RCC 7860 (cell line): ENCODE results near the gene CDC6.
A peak's percentile ranks its signal among the peaks of the same experiment; 100 is the strongest.

Experiments used
- DNase-seq: peaks from one replicate; pipeline ENCODE4 v3.0.0-alpha.2; 2015; ENCODE audit warnings: low spot score
- FAIRE-seq: peaks from 2 replicates; lab custom pipeline; 2012; peaks lifted over from hg19 to GRCh38; lab: Jason Lieb, UNC

The CDC6 gene, protein sequence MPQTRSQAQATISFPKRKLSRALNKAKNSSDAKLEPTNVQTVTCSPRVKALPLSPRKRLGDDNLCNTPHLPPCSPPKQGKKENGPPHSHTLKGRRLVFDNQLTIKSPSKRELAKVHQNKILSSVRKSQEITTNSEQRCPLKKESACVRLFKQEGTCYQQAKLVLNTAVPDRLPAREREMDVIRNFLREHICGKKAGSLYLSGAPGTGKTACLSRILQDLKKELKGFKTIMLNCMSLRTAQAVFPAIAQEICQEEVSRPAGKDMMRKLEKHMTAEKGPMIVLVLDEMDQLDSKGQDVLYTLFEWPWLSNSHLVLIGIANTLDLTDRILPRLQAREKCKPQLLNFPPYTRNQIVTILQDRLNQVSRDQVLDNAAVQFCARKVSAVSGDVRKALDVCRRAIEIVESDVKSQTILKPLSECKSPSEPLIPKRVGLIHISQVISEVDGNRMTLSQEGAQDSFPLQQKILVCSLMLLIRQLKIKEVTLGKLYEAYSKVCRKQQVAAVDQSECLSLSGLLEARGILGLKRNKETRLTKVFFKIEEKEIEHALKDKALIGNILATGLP

DNA sequence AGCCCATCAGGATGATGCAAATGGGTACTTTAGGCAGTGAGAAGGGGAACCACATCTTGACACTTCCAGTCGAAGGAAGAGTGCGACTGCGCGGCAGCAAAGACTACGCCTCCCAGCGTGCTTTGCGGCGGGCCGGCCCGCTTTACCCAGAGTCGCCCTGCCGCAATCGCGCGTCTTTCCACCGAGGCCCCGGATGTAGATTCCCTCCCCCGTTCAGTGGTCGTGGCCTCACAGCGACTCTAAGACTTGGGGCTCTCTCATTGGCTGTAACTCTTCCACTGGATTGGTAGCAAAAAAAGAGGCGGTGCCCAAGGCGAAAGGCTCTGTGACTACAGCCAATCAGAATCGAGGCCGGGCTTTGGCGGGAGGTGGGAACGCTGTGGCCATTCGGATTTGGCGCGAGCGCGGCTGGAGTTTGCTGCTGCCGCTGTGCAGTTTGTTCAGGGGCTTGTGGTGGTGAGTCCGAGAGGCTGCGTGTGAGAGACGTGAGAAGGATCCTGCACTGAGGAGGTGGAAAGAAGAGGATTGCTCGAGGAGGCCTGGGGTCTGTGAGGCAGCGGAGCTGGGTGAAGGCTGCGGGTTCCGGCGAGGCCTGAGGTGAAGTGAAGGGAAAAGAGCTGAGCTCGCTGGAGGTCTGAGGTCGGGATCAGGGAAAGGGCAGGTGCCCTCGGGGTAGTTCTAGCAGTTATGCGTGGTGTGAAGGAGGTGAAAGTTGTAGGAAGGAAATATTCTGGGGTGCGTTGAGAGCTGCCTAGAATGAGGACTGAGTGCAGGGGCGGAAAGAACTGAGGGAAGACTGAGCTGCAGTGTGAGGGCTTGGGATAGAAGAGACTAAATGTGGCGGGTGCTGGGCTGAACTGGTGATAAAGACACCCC lies at the start of gene CDC6:
Gene CDC6 (plus strand): TSS at position 386 of the 876 bp plus-strand sequence. CDS start 1,542 bp downstream, outside the sequence.
- peak; percentile 92 for FAIRE-seq
- DNase-seq: peak; percentile 99

DNA sequence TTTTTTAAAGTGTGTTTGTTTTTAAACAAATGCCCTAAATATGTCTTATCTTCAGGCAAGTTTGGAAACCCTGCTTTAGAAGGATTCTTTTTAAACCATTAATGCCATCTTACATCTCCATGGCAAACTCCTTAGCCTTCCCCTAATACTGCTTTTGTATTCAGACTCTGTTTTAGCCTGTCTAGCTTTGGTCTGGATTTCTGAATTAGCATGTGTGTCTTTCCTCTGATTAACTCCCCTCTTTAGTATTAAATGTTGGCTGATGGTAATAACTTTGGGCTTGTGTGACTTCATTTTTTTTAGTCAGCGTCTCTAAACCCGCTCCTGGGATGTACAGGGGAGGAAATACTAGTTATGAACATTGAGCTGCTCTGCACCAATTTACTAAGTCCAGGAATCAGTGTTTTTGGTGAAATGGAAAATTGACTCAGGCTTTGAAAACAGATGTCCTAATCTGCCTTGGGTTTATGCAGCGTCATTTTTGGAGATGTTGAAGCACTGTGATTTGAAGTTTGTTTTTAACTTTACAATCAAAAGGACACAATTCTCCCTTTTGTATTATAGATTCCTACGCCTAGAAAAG lies 46.3 kb upstream of the CDC6 start:
- FAIRE-seq (no peak), DNase-seq (no peak)

DNA sequence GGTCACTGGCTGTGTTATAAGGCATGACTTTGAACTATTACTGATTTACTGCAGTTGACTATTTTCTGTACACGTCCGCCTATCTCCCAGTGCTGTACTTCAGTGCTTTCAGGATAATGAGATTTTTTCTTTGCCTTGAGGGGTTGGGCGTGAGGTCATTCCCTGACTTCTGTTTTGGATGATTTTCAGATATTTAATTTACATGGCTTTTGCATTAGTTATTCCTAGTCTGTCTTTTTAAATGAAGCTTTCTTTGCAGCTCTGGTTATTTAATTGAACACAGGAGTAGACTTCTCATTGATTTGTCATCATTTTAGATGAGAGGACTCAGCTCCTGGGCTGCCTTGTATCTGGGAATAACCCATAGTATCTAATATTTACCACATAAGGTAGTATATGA lies 44.9 kb upstream of the CDC6 start:
- FAIRE-seq: no peak
- no peak for DNase-seq

DNA sequence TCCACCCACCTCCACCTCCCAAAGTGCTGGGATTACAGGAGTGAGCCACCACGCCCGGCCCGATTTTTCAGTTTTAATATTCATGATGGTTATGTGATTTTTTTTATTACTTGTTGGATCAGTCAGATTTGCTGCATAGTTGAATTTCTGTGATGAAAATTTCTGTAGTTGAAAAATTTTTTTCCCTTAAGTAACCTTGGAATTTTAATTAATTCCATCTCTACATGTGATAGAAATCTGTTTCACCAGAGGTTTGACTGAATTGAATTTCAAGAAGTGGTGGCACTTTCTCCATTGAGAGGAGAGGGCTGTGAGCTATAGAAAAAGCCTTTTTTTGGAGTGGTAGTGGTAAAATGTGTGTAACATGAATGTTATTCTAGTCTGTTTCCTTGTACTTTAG lies 43.9 kb upstream of the CDC6 start:
- DNase-seq (no peak), FAIRE-seq (no peak)

DNA sequence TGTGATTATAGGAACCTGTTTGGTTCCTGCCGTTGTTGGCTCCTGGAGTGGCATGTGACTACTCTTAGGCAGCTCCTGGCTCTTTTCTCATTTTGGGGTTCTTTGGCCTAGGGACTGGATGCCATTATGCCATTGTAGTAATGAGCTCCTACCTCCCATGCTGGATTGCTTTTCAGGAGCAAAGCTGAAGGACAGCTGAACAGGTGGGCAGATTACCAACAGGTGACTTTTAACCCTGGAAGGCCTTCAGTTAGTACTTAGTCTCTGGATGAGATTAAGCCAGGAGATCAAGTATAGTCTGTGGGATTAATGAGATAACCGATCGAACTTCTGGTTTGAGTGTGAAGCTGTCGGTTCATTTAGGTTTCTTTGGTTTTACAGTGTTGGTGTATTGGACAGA lies 43.4 kb upstream of the CDC6 start:
- DNase-seq (no peak), FAIRE-seq (no peak)

DNA sequence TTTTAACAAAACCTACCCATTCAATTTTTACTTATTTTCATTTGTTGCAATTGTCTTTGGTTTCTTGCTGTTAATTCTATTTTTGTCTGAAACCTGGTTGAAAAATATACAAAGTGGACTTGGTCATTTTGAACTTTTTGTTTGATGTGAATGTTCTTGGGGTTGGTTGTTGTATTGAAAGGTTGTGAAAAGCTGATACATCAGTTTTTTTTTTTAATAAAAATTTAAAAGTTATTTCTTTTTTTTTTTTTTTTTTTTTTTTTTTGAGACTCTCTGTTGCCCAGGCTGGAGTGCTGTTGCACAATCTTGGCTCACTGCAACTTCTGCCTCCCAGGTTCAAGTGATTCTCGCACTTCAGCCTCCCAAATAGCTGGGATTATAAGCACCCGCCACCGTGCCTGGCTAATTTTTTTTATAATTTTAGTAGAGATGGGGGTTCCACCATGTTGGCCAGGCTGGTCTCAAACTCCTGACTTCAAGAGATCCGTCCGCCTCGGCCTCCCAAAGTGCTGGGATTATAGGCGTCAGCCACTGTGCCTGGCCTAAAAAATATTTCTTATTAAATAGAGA lies 39.7 kb upstream of the CDC6 start:
- DNase-seq (no peak), FAIRE-seq (no peak)

DNA sequence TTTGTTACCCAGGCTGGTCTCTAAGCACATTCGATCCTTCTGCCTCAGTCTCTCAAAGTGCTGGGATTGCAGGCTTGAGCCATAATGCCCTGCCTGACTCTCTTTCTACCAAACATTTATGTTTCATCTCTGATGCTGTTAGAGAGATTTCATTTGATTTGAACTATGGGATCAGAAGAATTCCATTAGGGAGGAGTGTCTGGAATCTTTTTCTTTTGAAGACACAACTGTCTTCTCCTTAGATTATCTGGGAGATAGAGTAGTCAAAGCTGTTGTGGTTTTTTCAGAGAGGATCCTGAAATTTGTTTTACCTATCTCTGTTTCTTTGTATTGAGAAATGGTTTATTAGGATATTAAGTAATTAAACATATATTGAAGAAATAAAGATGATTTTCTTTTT lies 39.2 kb upstream of the CDC6 start:
- no peak for DNase-seq
- no peak for FAIRE-seq

DNA sequence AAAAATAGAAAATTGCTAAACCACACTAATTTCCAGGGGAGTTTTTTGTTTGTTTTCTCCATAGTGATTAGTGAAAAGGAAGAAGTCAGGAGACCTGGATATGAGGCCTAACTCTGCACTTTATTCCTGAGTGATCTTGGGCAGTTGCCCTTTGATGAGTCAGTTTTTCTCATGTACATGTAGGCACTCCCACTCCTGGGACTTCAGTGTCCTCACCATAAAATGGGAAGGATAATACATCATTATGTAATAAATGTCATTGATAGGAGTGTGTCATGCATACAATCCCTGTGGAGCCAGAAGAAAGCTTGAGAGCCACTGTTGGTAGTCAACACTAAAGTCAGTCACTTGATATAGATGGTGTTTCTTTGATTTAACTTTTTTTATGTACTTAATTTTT lies 36.1 kb upstream of the CDC6 start:
- peak; percentile 92 for FAIRE-seq
- peak; percentile 91 for DNase-seq

DNA sequence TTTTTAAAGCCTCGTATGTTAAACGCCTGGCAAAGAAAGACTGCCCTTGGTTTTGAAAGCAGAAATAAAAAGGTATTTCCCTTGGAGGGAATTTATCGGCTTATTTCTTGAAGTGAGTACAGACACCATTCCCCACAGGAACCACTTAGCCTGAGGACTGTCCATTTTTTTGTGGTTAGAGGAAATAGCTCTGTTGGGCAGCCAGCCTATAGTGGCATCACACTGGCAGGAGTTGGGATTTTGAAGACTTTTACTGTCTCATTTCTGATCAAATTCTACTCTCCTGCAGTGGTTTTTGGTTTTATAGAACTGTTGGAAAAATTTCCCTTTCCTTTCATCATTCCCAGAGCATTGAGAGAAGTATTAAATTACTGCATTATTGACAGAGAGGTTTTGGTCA lies 34.1 kb upstream of the CDC6 start:
- no peak for DNase-seq
- no peak for FAIRE-seq

DNA sequence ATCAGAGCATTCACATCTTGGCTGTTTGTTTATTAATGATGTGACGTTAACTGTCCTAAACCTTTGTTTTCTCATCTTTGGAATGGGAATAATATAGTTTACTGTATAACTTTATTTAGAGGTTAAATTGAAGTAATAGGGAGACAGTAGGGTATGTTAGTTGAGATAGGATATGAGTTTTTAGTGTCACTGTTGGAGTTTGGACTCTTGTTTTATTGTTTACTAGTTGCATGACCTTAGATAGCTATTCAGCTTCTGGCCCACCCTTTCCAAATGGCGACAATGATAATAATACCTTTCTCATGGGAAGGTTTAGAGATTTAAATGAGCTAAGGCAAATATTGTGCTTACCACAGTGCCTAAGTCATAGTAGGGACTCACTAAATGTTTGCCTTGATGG lies 28.2 kb upstream of the CDC6 start:
- no peak for FAIRE-seq
- DNase-seq: no peak

DNA sequence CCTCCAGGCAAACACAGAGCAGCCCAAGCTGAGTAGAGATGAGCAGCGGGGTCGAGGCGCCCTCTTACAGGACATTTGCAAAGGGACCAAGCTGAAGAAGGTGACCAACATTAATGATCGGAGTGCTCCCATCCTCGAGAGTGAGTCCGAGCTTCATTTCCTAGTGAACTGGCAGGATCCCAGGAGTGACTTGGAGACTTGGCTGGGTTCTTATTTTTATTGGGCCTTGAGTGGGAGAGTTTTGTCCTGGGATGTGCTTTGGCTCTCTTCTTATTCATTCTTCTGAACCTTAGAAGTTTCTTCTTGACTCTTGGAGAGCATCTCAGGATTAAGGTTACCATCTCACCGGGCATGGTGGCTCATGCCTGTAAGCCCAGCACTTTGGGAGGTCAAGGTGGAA lies 27.2 kb upstream of the CDC6 start:
- DNase-seq: no peak
- FAIRE-seq: no peak

DNA sequence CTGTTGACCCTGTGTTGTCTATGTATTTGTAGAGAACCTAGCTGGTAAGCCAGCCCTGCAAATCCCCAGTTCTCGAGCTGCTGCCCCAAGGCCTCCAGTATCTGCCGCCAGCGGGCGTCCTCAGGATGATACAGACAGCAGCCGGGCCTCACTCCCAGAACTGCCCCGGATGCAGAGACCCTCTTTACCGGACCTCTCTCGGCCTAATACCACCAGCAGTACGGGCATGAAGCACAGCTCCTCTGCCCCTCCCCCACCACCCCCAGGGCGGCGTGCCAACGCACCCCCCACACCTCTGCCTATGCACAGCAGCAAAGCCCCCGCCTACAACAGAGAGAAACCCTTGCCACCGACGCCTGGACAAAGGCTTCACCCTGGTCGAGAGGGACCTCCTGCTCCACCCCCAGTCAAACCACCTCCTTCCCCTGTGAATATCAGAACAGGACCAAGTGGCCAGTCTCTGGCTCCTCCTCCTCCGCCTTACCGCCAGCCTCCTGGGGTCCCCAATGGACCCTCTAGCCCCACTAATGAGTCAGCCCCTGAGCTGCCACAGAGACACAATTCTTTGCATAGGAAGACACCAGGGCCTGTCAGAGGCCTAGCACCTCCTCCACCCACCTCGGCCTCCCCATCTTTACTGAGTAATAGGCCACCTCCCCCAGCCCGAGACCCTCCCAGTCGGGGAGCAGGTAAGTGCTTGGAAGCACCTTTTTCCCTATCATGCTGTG lies 23.1 kb upstream of the CDC6 start:
- no peak for DNase-seq
- FAIRE-seq: no peak

DNA sequence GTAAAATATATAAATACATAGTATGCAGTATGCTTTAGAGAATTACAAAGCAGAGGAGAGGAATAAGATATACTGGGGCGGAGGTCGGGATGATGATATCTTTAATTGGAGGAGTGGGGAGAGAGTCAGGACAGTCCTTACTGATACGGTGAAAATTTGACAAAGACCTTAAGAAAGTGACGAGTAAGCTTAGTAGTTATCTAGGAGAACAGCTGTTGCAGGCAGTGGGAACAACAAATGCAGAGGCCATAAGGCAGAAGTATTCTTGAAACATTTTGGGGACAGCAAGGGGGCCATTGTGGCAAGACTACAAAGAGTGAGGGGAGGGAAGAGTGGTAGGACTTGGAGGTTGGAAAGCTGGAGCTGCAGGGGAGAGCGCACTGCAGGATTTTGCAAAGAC lies 22.3 kb upstream of the CDC6 start:
- FAIRE-seq (no peak), DNase-seq (no peak)

DNA sequence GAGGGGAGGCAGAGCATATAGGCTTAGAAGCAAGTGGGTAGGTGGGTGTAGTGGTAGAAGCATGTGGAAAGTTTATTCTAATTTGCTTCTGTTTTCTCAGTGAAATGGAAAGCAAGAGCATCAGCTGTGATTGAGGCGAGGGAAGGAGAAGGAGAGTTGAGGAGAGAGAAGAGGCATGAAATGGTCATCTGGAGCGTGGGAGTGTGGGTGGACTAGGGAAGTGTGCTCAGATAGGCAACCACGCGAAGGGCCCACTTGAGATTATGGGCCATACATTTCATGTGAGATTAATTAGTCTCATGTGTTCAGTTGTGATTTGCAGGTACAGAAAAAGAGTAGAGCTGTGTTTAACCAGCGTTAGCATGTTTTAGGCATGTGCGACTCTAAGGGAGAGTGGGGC lies 20.8 kb upstream of the CDC6 start:
- no peak for DNase-seq
- no peak for FAIRE-seq

DNA sequence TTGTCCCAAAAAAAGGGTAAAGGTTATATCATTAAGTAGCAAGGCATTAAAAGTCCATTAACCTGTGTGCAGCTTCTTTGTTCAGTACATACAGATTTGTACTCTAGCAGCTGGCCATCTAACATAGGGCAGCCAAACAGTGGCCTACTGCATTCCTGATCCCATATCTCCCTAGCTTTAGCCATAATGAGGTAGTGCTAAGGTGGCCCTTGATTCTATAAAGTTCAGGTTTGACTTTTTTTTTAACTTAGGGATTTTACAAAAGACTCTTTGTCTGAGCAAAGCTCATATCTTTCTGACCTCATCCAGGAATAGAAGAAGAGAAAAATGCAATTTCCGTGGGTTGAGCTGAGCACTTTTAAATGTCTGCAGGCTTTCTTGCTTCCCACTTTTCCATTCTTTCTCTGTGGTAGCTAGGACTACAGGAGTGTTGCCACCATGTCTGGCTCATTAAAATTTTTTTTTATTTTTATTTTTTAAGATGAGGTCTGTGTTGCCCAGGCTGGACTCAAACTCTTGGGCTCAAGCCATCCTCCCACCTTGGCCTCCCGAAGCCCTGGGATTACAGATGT lies 19.5 kb upstream of the CDC6 start:
- no peak for FAIRE-seq
- DNase-seq: no peak

DNA sequence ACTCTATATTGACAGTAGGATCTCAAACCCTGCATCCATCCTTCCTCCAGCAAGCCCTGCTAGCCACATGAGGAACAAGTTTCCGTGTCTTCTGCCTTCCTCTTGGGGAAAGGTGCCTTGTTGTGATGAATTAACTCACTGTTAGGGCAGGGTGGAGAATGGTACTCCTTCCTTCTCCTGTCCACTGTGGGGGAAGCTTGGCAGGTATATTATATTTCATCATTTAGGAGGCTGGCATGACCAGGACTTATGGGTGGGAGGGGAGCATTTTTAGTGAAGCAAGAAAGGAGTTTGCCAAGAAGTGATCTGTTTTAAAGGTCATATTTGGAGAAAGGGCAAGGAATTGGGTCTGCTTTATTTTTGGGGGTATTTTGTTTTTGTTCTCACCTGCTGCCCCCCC lies 9.3 kb upstream of the CDC6 start:
- DNase-seq (no peak), FAIRE-seq (no peak)

DNA sequence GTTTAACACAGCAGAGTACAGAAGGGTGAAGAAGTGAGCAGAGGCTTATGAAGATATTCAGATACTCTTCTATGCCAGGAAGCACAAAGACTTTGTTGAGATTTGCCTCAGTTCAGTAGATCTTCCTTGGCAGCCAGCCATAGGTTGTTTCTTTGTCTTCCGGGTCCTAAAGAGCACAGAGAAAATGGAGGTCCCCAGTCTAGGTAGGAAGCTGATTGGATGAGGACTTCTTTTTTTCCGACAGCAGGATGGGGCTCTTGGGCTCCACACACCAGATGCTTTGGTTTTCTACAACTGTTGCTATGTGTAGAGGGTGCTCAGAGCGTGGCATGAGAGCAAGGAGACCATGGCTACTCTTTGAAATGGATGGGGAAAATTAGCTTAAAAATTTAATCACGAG lies 8.3 kb upstream of the CDC6 start:
- FAIRE-seq: no peak

DNA sequence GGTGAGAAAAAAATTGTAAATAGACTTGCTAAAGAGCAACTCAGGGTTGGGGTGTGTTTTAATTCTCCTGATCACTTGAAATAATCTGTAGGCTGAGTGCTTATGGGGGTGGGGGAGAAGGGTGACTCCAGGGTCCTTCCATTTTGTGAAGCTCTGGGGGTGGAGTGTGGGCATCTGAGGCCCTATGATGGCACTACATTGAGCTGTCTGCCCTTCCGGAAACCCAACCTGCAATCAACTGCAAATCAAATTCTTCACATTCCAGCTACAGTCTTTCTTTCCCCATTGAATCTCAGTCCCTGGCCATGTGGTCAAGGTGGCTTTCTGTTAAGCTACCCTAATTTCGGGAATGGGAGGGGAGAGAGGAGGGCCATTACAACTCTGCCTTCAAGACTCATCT lies 6.0 kb upstream of the CDC6 start:
- peak; percentile 46 for DNase-seq
- no peak for FAIRE-seq

More for the DNA sequence above, 8.3 kb upstream of the CDC6 start:
- DNase-seq: no peak

DNA sequence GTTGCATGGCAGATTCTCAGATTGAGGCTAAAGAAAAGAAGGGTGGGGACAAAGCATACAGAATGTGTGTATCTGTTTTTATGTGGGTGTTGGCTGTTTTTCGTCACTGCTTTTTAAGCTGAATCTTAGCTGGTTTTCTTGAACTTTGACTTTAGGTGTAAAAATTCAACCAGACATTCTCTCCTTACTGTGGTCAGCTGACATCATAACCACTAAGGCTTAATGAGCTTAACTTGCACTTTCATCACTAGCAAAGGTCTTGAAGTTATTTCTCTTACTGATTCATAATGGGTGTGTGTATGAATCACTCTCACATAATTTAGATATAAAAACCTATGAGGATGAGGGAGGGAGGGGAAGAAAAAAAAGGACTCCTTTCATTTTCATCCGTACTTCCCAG lies 4.0 kb upstream of the CDC6 start:
- DNase-seq (peak; percentile 96), FAIRE-seq (peak; percentile 98)

DNA sequence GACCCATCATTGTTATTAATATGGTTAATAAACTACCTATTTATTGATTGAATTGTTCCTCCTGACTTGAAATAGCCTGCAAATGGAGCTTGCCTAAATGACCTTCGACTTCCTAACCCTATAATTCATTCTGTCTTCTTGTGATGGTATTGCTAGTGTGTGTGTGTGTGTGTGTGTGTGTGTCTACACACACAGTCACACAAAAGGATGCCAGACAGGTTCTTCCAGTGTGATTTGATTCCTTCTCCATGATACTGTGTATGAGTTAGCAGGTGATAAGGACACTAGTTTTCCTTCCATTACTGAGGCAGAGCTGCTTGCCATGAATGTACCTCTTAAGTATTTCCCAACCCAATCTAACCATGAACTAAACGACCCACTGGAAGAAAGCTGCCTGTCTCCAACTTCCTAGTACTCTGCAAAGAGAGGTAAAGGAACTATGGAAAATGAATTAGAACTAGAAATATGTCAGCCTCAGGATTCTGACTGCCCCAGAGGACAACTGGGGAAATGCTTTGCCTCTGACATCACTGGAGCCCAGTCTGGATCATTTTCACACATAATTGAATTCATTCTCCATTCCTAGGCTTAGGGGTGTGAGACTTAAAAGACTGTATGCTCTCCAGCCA lies 3.5 kb upstream of the CDC6 start:
- FAIRE-seq (peak; percentile 78), DNase-seq (peak; percentile 66)
